ENCODE data around the gene MCOLN1. TPM values are rescaled to one million over a fixed set of nuclear protein-coding genes. Genes with fewer than 3 reads are reported as not detected.

MCOLN1 gene
- total RNA-seq, 2 experiments from 2014 or later = 7.8 to 18.3 TPM

DNA sequence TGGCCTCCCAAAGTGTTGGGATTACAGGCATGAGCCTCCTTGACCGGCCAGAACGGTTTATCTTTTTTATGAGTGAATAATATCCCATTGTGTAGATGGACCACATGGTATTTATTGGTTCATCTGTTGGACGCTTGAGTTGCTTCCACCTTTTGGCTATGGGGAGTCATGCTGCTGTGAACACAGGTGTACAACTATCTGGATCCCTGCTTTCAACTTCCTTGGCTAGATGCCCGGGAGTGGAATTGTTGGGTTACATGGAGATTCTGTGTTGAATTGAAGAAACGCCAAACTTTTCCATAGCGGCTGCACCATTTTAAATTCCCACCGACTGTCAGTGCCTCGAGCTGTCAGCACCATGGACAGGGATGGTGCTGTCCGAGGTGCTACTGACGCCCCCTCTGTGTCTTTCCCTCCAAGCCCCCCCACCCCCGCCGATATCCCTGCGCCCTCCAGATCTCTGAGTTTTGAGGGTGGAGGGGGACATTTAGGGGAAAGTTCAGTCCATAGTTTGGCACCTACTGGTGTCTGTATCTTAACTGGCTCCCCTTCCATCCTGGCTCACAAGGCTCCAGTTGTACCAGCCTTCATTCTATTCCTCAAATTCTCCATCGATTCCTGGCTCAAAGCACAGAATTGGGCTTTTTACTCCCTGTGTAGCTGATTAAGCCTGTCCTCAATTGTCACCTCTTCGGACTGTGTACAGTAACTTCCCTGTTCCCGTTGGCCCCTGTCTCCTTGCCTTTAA is 40.4 kb downstream of the MCOLN1 start:
- DNase-seq (ENCODE audit: low spot score) = no peak
- POLR2A ChIA-PET = no interaction called here

DNA sequence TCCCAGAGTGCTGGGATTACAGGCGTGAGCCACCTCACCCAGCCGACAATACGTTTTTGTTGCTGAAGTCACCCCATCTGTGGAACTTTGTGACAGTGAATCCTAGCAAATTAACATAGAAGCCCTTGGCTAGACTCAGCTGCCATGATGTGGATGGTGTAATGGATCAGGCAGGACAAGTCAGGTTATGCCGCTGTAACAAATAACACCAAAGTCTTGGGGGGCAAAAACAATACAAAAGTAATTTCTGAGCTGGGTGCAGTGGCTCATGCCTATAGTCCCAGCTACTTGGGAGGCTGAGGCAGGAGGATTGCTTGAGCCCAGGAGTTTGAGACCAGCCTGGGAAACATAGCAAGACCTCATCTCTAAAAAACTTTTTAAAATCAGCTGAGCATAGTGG is 42.4 kb downstream of the MCOLN1 start:
- no peak overlapping the region for H3K4me3 ChIP-seq (ENCODE audit: low read depth, low read length, poor library complexity, severe bottlenecking)
- DNase-seq (ENCODE audit: low spot score) = no peak
- H3K36me3 ChIP-seq (ENCODE audit: insufficient read depth, low read length) = peaks cover 3% of the 10 kb centered on the region; the same call in 1 of the 2 replicates
- TF ChIP-seq, protein P1, sequence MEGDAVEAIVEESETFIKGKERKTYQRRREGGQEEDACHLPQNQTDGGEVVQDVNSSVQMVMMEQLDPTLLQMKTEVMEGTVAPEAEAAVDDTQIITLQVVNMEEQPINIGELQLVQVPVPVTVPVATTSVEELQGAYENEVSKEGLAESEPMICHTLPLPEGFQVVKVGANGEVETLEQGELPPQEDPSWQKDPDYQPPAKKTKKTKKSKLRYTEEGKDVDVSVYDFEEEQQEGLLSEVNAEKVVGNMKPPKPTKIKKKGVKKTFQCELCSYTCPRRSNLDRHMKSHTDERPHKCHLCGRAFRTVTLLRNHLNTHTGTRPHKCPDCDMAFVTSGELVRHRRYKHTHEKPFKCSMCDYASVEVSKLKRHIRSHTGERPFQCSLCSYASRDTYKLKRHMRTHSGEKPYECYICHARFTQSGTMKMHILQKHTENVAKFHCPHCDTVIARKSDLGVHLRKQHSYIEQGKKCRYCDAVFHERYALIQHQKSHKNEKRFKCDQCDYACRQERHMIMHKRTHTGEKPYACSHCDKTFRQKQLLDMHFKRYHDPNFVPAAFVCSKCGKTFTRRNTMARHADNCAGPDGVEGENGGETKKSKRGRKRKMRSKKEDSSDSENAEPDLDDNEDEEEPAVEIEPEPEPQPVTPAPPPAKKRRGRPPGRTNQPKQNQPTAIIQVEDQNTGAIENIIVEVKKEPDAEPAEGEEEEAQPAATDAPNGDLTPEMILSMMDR (conservative IDR thresholded peaks at IDR 0.05; ENCODE audit: low read length) = no peak
- TF ChIP-seq EZH2phosphoT487 (IDR thresholded peaks at IDR 0.05; ENCODE audit: borderline replicate concordance, low read depth, low read length) = no peak
- no peaks in the 10 kb centered on the region for H3K9me3 ChIP-seq (ENCODE audit: low read length)
- ChIA-PET CTCF (ENCODE audit: unreplicated experiment) (no interaction called here), POLR2A (no interaction called here)
- BruUV-seq (replicated peaks) = no TSS peak
- H2AFZ ChIP-seq (ENCODE audit: low read length) = no peak overlapping the region; the same call in 1 of the 2 replicates
- no peaks in the 10 kb centered on the region for H3K79me2 ChIP-seq (ENCODE audit: insufficient read depth, low read depth, low read length)
- no peaks in the 10 kb centered on the region for H3K9me2 ChIP-seq (ENCODE audit: insufficient read depth, low read length)
- no peaks in the 10 kb centered on the region for H4K20me1 ChIP-seq (ENCODE audit: insufficient read depth, low read length)
- no peak overlapping the region for H3K4me2 ChIP-seq (ENCODE audit: low read length)
- H3K27ac ChIP-seq (ENCODE audit: low read depth, low read length, poor library complexity, severe bottlenecking) = no peak overlapping the region
- no peaks in the 10 kb centered on the region for H3K4me1 ChIP-seq (ENCODE audit: insufficient read depth, low read length, poor library complexity, severe bottlenecking)
- intact Hi-C loops (cut with micrococcal nuclease; ENCODE audit: unreplicated experiment) = no loop called here

More for the DNA sequence above, 40.4 kb downstream of the MCOLN1 start:
- TF ChIP-seq EZH2phosphoT487 (IDR thresholded peaks at IDR 0.05; ENCODE audit: borderline replicate concordance, low read depth, low read length) = no peak
- TF ChIP-seq, protein P1 (conservative IDR thresholded peaks at IDR 0.05; ENCODE audit: low read length) = no peak
- intact Hi-C loops (cut with micrococcal nuclease; ENCODE audit: unreplicated experiment) = no loop called here
- Histone ChIP-seq H3K27ac (ENCODE audit: low read depth, low read length, poor library complexity, severe bottlenecking) (no peak overlapping the region), H3K36me3 (ENCODE audit: insufficient read depth, low read length) (peaks cover 16% of the 10 kb centered on the region), H4K20me1 (ENCODE audit: insufficient read depth, low read length) (no peaks in the 10 kb centered on the region), H3K9me2 (ENCODE audit: insufficient read depth, low read length) (no peaks in the 10 kb centered on the region), H2AFZ (ENCODE audit: low read length) (no peak overlapping the region), H3K4me1 (ENCODE audit: insufficient read depth, low read length, poor library complexity, severe bottlenecking) (no peaks in the 10 kb centered on the region), H3K9me3 (ENCODE audit: low read length) (no peaks in the 10 kb centered on the region), H3K4me2 (ENCODE audit: low read length) (no peak overlapping the region), H3K4me3 (ENCODE audit: low read depth, low read length, poor library complexity, severe bottlenecking) (no peak overlapping the region), H3K79me2 (ENCODE audit: insufficient read depth, low read depth, low read length) (no peaks in the 10 kb centered on the region)
- CTCF ChIA-PET (ENCODE audit: unreplicated experiment) = no interaction called here
- BruUV-seq (replicated peaks) = no TSS peak

DNA sequence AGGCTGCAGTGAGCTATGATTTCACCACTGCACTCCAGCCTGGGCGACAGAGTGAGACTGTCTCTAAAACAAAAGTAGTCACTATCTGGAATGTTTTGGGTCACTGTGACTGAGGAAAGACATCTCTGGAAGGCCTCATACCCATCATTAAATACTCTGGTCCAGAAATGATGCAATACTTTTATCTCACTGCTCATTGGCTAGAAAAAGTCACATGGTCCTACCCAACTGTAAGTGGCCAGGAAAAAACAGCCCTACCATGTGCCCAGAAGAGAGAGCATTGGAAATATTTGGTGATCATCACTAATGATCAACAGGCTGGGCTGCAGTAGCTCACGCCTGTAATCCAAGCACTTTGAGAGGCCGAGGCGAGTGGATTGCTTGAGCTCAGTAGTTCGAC is 42.9 kb downstream of the MCOLN1 start:
- ChIA-PET CTCF (ENCODE audit: unreplicated experiment) (interaction anchor here (0.8 kb wide), 1 partner anchor 40 kb away, joined by 3 read pairs; no protein-coding TSS in a partner anchor), POLR2A (no interaction called here)
- Histone ChIP-seq H3K4me3 (ENCODE audit: low read depth, low read length, poor library complexity, severe bottlenecking) (no peak overlapping the region), H3K4me2 (ENCODE audit: low read length) (no peak overlapping the region), H2AFZ (ENCODE audit: low read length) (no peak overlapping the region; the same call in 1 of the 2 replicates), H3K36me3 (ENCODE audit: insufficient read depth, low read length) (peaks cover under 1% of the 10 kb centered on the region; the same call in 1 of the 2 replicates), H3K27ac (ENCODE audit: low read depth, low read length, poor library complexity, severe bottlenecking) (no peak overlapping the region), H3K4me1 (ENCODE audit: insufficient read depth, low read length, poor library complexity, severe bottlenecking) (no peaks in the 10 kb centered on the region), H3K9me2 (ENCODE audit: insufficient read depth, low read length) (no peaks in the 10 kb centered on the region), H3K79me2 (ENCODE audit: insufficient read depth, low read depth, low read length) (no peaks in the 10 kb centered on the region), H3K9me3 (ENCODE audit: low read length) (no peaks in the 10 kb centered on the region), H4K20me1 (ENCODE audit: insufficient read depth, low read length) (no peaks in the 10 kb centered on the region)
- BruUV-seq (replicated peaks) = no TSS peak
- TF ChIP-seq EZH2phosphoT487 (IDR thresholded peaks at IDR 0.05; ENCODE audit: borderline replicate concordance, low read depth, low read length) = no peak
- TF ChIP-seq, protein P1 (conservative IDR thresholded peaks at IDR 0.05; ENCODE audit: low read length) = no peak
- intact Hi-C loops (cut with micrococcal nuclease; ENCODE audit: unreplicated experiment) = no loop called here
- DNase-seq (ENCODE audit: low spot score) = no peak

Measured in OCI-LY7 (cell line).